Measurements from ENCODE around the gene UNC13D. TPM values are rescaled to one million over a fixed set of nuclear protein-coding genes. Genes with fewer than 3 reads are reported as not detected.

The UNC13D gene
- total and polyA plus RNA-seq, 11 donors: 2.1 to 28.5 (median 5.8) TPM

- intact Hi-C loops (cut with DNase I): loop anchor here in 6 of 10 donors (1.0 to 10.0 kb wide), 5 partner anchors 17 to 103 kb away; partner anchors contain the start of gene WBP2 (in 3 of the 6)
- Histone ChIP-seq H3K4me3 (peak overlapping the region; percentile 64 to 96 (median 78)), H3K27ac (peak overlapping the region; percentile 91 to 99 (median 96)), H3K4me1 (peaks cover 14 to 64% (median 42%) of the 10 kb centered on the region in 12 donors), H3K9me3 (no peaks in the 10 kb centered on the region), H3K36me3 (peaks cover 0 to 27% (median 22%) of the 10 kb centered on the region in 9 donors), H3K27me3 (no peaks in the 10 kb centered on the region)
- TF ChIP-seq POLR2A (IDR thresholded peaks at IDR 0.05): no peak
- TF ChIP-seq CTCF (IDR thresholded peaks at IDR 0.05): peak in 9 of 12 donors; percentile 8 to 67 (median 48)
- 0 to 1% (median 0%) methylated on average over 24 to 56 of the region's 56 CpGs for WGBS, 4 donors
- ATAC-seq (peak in 3 of 4 donors; percentile 35 to 67 (median 61)), DNase-seq (peak; percentile 67 to 89 (median 76))
Measured at GRCh38 chr17:75877752-75878173, 33.6 kb upstream of the UNC13D start.

GRCh38 chr17:75876938-75877751 lies 32.9 kb upstream of the UNC13D start:
- 2 to 14% (median 8%) methylated on average over 30 to 41 of the region's 41 CpGs for WGBS, 4 donors
- DNase-seq: peak; percentile 94 to 97 (median 95)
- peak; percentile 52 to 79 (median 66) for ATAC-seq
- TF ChIP-seq CTCF (IDR thresholded peaks at IDR 0.05): peak in 4 of 12 donors; percentile 8 to 53 (median 24)
- TF ChIP-seq POLR2A (IDR thresholded peaks at IDR 0.05): no peak
- no peaks in the 10 kb centered on the region for H3K9me3 ChIP-seq
- peaks cover 17 to 70% (median 48%) of the 10 kb centered on the region in 12 donors for H3K4me1 ChIP-seq
- H3K27me3 ChIP-seq: no peaks in the 10 kb centered on the region
- peak overlapping the region; percentile 91 to 99 (median 96) for H3K27ac ChIP-seq
- H3K36me3 ChIP-seq: peaks cover 0 to 27% (median 22%) of the 10 kb centered on the region in 9 donors
- intact Hi-C loops (cut with DNase I): loop anchor here in 5 of 10 donors (1.0 to 10.0 kb wide), 4 partner anchors 22 to 102 kb away; partner anchors contain the start of gene WBP2 (in 1 of the 5)
- H3K4me3 ChIP-seq: peak overlapping the region; percentile 64 to 96 (median 78)

DNA sequence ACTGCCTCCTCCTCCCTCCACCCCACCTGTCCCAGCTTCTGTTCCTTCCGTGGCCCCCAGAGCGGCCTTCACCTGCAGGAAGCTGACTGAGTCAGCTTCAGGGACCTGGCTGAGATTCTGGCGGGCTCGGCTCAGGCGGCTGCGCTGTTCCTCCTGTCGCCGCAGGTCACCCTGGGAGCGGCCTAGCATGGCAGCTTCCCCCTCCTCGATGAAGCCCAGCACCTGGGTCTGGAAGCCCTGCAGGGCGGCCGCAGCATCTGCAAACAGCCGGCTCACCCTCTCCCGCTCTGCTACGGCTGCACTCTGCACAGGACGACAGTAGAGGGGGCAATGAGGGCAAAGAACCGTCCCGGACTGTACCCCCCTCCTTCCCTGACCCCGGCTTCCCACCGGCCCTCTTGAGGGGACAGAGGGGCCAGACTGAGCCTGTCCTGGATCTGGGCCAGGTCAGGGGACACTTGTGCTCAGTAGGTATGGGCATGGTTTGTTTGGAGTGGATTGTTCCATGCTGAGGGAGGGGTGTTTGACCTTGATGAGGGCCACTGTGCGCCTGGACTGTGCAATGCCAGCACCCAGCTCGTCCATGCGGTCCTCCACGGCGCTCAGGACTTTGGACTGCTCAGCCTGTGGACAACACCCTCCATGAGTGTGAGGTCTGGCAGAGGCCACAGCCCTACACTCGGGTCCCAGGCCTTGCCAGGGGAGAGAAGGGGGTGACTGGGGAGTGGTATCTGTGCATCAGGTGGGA lies 32.2 kb upstream of the UNC13D start:
- H3K36me3 ChIP-seq: peaks cover 0 to 27% (median 22%) of the 10 kb centered on the region in 9 donors
- ATAC-seq (peak; percentile 0 to 14 (median 2)), DNase-seq (peak in 4 of 5 donors; percentile 58 to 75 (median 68))
- peak overlapping the region; percentile 91 to 99 (median 96) for H3K27ac ChIP-seq
- no peaks in the 10 kb centered on the region for H3K9me3 ChIP-seq
- WGBS, 4 donors: 26 to 36% (median 30%) methylated on average over 17 to 26 of the region's 26 CpGs
- intact Hi-C loops (cut with DNase I): loop anchor here in 5 of 10 donors (1.0 to 10.0 kb wide), 4 partner anchors 22 to 102 kb away; partner anchors contain the start of gene WBP2 (in 1 of the 5)
- H3K4me1 ChIP-seq: peaks cover 17 to 70% (median 51%) of the 10 kb centered on the region in 12 donors
- H3K4me3 ChIP-seq: peak overlapping the region; percentile 64 to 96 (median 78)
- TF ChIP-seq CTCF (IDR thresholded peaks at IDR 0.05) (peak in 4 of 12 donors; percentile 7 to 11 (median 10)), POLR2A (IDR thresholded peaks at IDR 0.05) (no peak)
- no peaks in the 10 kb centered on the region for H3K27me3 ChIP-seq

Data from heart left ventricle (tissue), 16 donors.